ENCODE results near the gene COL4A1.

GRCh38 chr13:110102053-110102452, 204.9 kb downstream of the COL4A1 start:
- TF ChIP-seq CTCF (IDR thresholded peaks at IDR 0.05; ENCODE audit: low read length) (no peak), EZH2 (optimal IDR thresholded peaks at IDR 0.05; ENCODE audit: low read depth, low read length) (no peak), EZH2phosphoT487 (IDR thresholded peaks at IDR 0.05; ENCODE audit: low read length) (no peak)

All from MM.1S (cell line).